Naive B cell (primary cell): ENCODE results near the gene WDR36. TPM values are rescaled to one million over a fixed set of nuclear protein-coding genes. Genes with fewer than 3 reads are reported as not detected.
A peak's percentile ranks its signal among the peaks of the same experiment; 100 is the strongest.

Source experiments
- ATAC-seq, 2 donors: fragments of 150-1000 bp; cut with Tn5 transposase; 2 replicates each; pipeline ENCODE4 v1.10.0; 2021; ENCODE audit warnings: low read depth in 2 of 2, mild to moderate bottlenecking in 2 of 2, moderate library complexity in 2 of 2
- DNase-seq: peaks from one replicate; pipeline ENCODE4 v3.0.0; 2022
- H3K27ac Mint-ChIP-seq, 6 donors: one replicate each; pipeline ENCODE4 v1.8.0; 2020 to 2022; ENCODE audit warnings: mild to moderate bottlenecking in 6 of 6, mixed read lengths in 6 of 6, moderate library complexity in 5 of 6, inconsistent platforms in 2 of 6
- H3K27me3 Mint-ChIP-seq, 3 donors: one replicate each; pipeline ENCODE4 v1.8.0; 2021 to 2022; ENCODE audit warnings: mixed read lengths in 3 of 3, mild to moderate bottlenecking in 1 of 3
- H3K36me3 Mint-ChIP-seq, 2 donors: one replicate each; pipeline ENCODE4 v1.8.0; 2020 to 2022; ENCODE audit warnings: mixed read lengths in 2 of 2, inconsistent platforms in 1 of 2, mild to moderate bottlenecking in 1 of 2
- H3K4me1 Mint-ChIP-seq, 3 donors: one replicate each; pipeline ENCODE4 v1.8.0; 2020 to 2022; ENCODE audit warnings: mixed read lengths in 3 of 3, inconsistent platforms in 1 of 3, mild to moderate bottlenecking in 1 of 3, moderate library complexity in 1 of 3
- H3K4me3 Mint-ChIP-seq, 8 donors: one replicate each; pipeline ENCODE4 v1.8.0; 2020 to 2022; ENCODE audit warnings: mild to moderate bottlenecking in 8 of 8, mixed read lengths in 8 of 8, moderate library complexity in 8 of 8, inconsistent platforms in 2 of 8
- H3K9me3 Mint-ChIP-seq, 7 donors: one replicate each; pipeline ENCODE4 v1.8.0; 2020 to 2022; ENCODE audit warnings: mixed read lengths in 7 of 7, mild to moderate bottlenecking in 5 of 7, inconsistent platforms in 2 of 7, moderate library complexity in 1 of 7
- polyA plus RNA-seq, 6 donors: library from polyadenylated mRNA; unstranded; fragments of 300-500 nt; fragmentation: Illumina TruSeq; gene quantifications; one replicate each; pipeline ENCODE4 v1.2.3, GENCODE V29; 2021; ENCODE audit warnings: low read depth in 6 of 6

Gene WDR36
- 10 to 100 TPM; 15.5 to 26.5 (median 22.3) TPM for polyA plus RNA-seq

- ATAC-seq (peak; percentile 89 to 91), DNase-seq (peak; percentile 84)
- Mint-ChIP-seq H3K27me3 (peaks cover 0 to 18% (median 4%) of the 10 kb centered on the region in 3 donors), H3K27ac (peak within 1 kb of the TSS; percentile 95 to 99 (median 96)), H3K4me1 (peaks cover 22 to 29% (median 27%) of the 10 kb centered on the region in 3 donors), H3K9me3 (peaks cover 0 to 3% (median 0%) of the 10 kb centered on the region in 7 donors), H3K36me3 (peaks cover 0 to 7% of the 10 kb centered on the region in 2 donors), H3K4me3 (peak within 1 kb of the TSS; percentile 93 to 99 (median 98))
Observed at GRCh38 chr5:111092062-111092853, at the start of gene WDR36. Gene WDR36 (plus strand): TSS chr5:111092348. CDS start chr5:111092457, 109 bp downstream.

- Mint-ChIP-seq H3K4me1 (no peaks in the 10 kb centered on the region), H3K36me3 (no peaks in the 10 kb centered on the region), H3K9me3 (peaks cover 0 to 4% (median 0%) of the 10 kb centered on the region in 7 donors), H3K27me3 (peaks cover 0 to 8% (median 0%) of the 10 kb centered on the region in 3 donors), H3K4me3 (no peak overlapping the region), H3K27ac (peak overlapping the region in 1 of 6 donors; percentile 47)
- DNase-seq: no peak
- ATAC-seq: no peak
Observed at GRCh38 chr5:111043712-111044506, 48.2 kb upstream of the WDR36 start.

DNA sequence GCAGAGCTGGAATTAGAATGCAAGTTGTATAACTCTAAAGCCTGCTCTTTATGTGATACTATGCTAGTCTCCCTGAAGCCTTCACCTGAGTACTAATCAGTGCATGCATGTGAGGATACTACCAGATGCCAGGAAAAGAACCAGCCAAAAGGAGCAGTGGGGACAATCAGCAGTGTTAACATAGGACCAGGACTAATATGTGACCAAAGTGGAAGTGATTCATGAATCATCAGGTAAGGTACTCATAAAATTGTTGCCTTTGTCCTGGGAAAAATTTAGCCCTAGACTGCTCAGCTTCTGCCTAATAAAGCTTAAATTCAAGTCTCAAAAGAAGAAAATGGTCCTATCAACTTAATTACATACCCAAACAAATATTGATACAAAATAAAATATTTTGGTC lies 34.1 kb upstream of the WDR36 start:
- Mint-ChIP-seq H3K27ac (no peak overlapping the region), H3K9me3 (peaks cover 3 to 24% (median 7%) of the 10 kb centered on the region in 7 donors), H3K36me3 (peaks cover 0 to 6% of the 10 kb centered on the region in 2 donors)

DNA sequence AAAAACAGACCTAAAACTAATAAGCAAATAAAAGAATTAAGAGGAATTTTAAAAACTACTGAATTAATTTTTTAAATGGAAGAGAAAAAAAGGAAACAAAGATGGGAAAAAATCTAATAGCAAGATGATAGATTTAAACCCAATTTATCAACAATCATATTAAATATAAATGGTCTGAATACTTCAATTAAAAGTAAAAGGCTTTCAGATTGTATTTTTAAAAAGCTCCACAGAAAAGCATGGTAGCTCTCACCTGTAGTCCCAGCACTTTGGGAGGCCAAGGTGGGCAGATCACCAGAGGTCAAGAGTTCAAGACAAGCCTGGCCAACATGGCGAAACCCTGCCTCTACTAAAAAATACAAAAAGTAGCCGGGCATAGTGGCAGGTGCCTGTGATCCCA lies 32.0 kb upstream of the WDR36 start:
- no peak for ATAC-seq

More for the DNA sequence above, 34.1 kb upstream of the WDR36 start:
- Mint-ChIP-seq H3K4me1 (no peaks in the 10 kb centered on the region), H3K27me3 (peaks cover 17 to 49% (median 47%) of the 10 kb centered on the region in 3 donors), H3K4me3 (no peak overlapping the region)
- no peak for DNase-seq
- no peak for ATAC-seq

DNA sequence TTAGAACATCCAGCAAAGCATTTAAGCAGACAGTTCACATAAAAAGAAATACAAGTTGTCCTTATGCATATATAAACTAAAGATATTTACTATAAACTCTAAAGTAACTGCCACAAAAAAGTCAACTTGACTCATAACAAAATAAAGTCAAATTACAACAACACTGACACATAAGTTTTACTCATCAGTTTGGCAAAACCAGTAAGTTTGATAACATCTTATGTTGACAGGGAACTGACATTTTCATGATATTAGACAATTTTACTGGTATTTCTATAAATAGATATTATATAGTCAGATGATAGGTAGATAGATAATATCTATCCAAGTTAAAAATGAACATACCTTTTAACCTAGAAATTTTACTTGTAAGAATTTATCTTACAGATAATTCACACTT lies 30.5 kb upstream of the WDR36 start:
- ATAC-seq: no peak
- H3K27ac Mint-ChIP-seq: no peak overlapping the region

More for the DNA sequence above, 32.0 kb upstream of the WDR36 start:
- H3K4me1 Mint-ChIP-seq: no peaks in the 10 kb centered on the region
- H3K4me3 Mint-ChIP-seq: no peak overlapping the region
- peaks cover 21 to 66% (median 37%) of the 10 kb centered on the region in 3 donors for H3K27me3 Mint-ChIP-seq
- H3K36me3 Mint-ChIP-seq: peaks cover 0 to 6% of the 10 kb centered on the region in 2 donors
- H3K27ac Mint-ChIP-seq: no peak overlapping the region
- peaks cover under 1 to 16% (median 7%) of the 10 kb centered on the region in 7 donors for H3K9me3 Mint-ChIP-seq
- no peak for DNase-seq

GRCh38 chr5:111063709-111064322 lies 28.3 kb upstream of the WDR36 start:
- H3K4me1 Mint-ChIP-seq: no peaks in the 10 kb centered on the region
- peaks cover 0 to 2% of the 10 kb centered on the region in 2 donors for H3K36me3 Mint-ChIP-seq
- H3K27me3 Mint-ChIP-seq: peaks cover 36 to 66% (median 38%) of the 10 kb centered on the region in 3 donors
- DNase-seq: no peak
- H3K27ac Mint-ChIP-seq: no peak overlapping the region
- H3K9me3 Mint-ChIP-seq: peaks cover 0 to 10% (median 5%) of the 10 kb centered on the region in 7 donors
- ATAC-seq: no peak
- no peak overlapping the region for H3K4me3 Mint-ChIP-seq

More for the DNA sequence above, 30.5 kb upstream of the WDR36 start:
- Mint-ChIP-seq H3K4me3 (no peak overlapping the region), H3K36me3 (peaks cover 0 to 6% of the 10 kb centered on the region in 2 donors), H3K9me3 (peaks cover 0 to 16% (median 7%) of the 10 kb centered on the region in 7 donors), H3K4me1 (no peaks in the 10 kb centered on the region), H3K27me3 (peaks cover 33 to 66% (median 39%) of the 10 kb centered on the region in 3 donors)
- no peak for DNase-seq

DNA sequence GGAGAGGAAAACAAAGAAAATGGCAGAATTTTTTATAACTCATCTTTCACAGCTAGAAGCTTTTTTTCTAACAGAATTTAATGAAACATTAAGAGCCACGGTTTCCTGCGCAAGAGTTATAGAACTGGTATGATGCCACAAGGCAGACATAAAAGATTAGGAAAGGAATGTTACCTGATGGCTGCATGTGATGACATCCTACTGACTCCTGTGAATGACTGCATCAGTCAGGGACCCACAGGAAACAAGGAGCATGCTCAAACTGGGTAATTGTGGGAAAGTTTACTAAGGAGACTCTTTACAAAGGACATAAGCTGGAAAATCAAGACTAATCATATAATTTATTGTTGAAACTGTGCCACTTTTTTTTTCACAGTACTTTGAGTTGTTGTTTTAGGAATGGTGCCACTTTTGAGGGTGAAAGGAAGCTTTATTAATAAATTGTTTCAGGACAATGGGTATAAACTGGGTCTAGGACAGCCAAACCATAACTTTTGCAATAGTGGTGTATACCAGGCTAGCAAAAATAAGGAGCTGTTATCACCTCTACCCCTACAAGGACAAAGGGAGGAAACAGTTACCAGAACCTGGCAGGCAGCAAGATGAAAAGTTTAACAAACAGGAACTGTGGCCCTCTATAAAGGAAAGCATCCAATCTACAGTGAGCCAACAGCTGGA lies 25.7 kb upstream of the WDR36 start:
- H3K4me3 Mint-ChIP-seq: no peak overlapping the region
- ATAC-seq (no peak), DNase-seq (no peak)
- no peak overlapping the region for H3K27ac Mint-ChIP-seq
- H3K36me3 Mint-ChIP-seq: no peaks in the 10 kb centered on the region
- peaks cover 55 to 83% (median 57%) of the 10 kb centered on the region in 3 donors for H3K27me3 Mint-ChIP-seq
- no peaks in the 10 kb centered on the region for H3K9me3 Mint-ChIP-seq
- peaks cover 0 to 15% (median 0%) of the 10 kb centered on the region in 3 donors for H3K4me1 Mint-ChIP-seq

GRCh38 chr5:111068213-111068612 lies 23.9 kb upstream of the WDR36 start:
- Mint-ChIP-seq H3K4me1 (peaks cover 6 to 24% (median 6%) of the 10 kb centered on the region in 3 donors), H3K4me3 (no peak overlapping the region), H3K36me3 (peaks cover 0 to 3% of the 10 kb centered on the region in 2 donors), H3K9me3 (peaks cover 0 to 1% (median 0%) of the 10 kb centered on the region in 7 donors), H3K27ac (no peak overlapping the region), H3K27me3 (peaks cover 71 to 99% (median 75%) of the 10 kb centered on the region in 3 donors)
- no peak for DNase-seq
- no peak for ATAC-seq

GRCh38 chr5:111069839-111070238 lies 22.3 kb upstream of the WDR36 start:
- H3K4me1 Mint-ChIP-seq: peaks cover 10 to 33% (median 11%) of the 10 kb centered on the region in 3 donors
- H3K36me3 Mint-ChIP-seq: peaks cover 0 to 8% of the 10 kb centered on the region in 2 donors
- H3K9me3 Mint-ChIP-seq: peaks cover 0 to 4% (median 0%) of the 10 kb centered on the region in 7 donors
- H3K27me3 Mint-ChIP-seq: peaks cover 74 to 100% (median 87%) of the 10 kb centered on the region in 3 donors
- DNase-seq (no peak), ATAC-seq (no peak)
- no peak overlapping the region for H3K27ac Mint-ChIP-seq
- peak overlapping the region in 1 of 8 donors; percentile 10 for H3K4me3 Mint-ChIP-seq

GRCh38 chr5:111070272-111071134 lies 21.6 kb upstream of the WDR36 start:
- peaks cover 0 to 8% of the 10 kb centered on the region in 2 donors for H3K36me3 Mint-ChIP-seq
- H3K4me1 Mint-ChIP-seq: peaks cover 10 to 33% (median 11%) of the 10 kb centered on the region in 3 donors
- H3K27me3 Mint-ChIP-seq: peaks cover 77 to 100% (median 90%) of the 10 kb centered on the region in 3 donors
- H3K4me3 Mint-ChIP-seq: peak overlapping the region in 3 of 8 donors; percentile 10 to 54 (median 42)
- ATAC-seq: peak in 1 of 2 donors; percentile 23
- H3K27ac Mint-ChIP-seq: peak overlapping the region in 1 of 6 donors; percentile 46
- no peak for DNase-seq
- H3K9me3 Mint-ChIP-seq: peaks cover 0 to 4% (median 0%) of the 10 kb centered on the region in 7 donors

DNA sequence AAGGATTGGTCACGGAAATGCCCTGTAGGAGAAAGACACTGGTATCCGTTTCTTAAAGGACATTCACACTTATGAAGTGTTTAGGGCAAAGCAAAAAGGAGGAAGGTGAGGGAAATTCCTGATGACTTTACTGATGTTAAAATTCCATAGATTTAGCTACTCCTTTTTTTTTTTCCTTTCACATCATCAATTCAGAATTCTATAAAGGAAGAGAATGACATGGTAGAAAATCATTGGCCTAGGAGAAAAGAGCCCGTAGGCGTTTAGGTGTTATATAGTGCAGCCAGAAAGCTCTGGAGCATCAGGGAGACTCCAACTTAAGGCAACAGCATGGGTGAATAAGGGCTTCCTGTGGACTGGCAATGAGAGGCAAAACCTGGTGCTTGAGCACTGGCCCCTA lies 20.7 kb upstream of the WDR36 start, which contains the start of gene TSLP:
Gene TSLP, plus strand, starts transcription at position 301 of the 400 bp plus-strand sequence. CDS start 178 bp downstream, outside the sequence.
- no peak for ATAC-seq
- no peak for DNase-seq
- peaks cover 10 to 33% (median 11%) of the 10 kb centered on the region in 3 donors for H3K4me1 Mint-ChIP-seq

More for the DNA sequence above, 20.7 kb upstream of the WDR36 start, which contains the start of gene TSLP:
- peaks cover 72 to 95% (median 83%) of the 10 kb centered on the region in 3 donors for H3K27me3 Mint-ChIP-seq
- H3K36me3 Mint-ChIP-seq: peaks cover 0 to 8% of the 10 kb centered on the region in 2 donors
- peaks cover 0 to 4% (median 0%) of the 10 kb centered on the region in 7 donors for H3K9me3 Mint-ChIP-seq
- peak within 1 kb of the TSS in 1 of 6 donors; percentile 46 for H3K27ac Mint-ChIP-seq
- peak within 1 kb of the TSS; percentile 19 to 95 (median 80) for H3K4me3 Mint-ChIP-seq
